OCI-LY1 (cell line): Measurements from ENCODE around the gene MICALL2.

Experiments
- EZH2 ChIP-seq: fragments of 200-600 bp; sonication (generic), shearing (Covaris generic); IDR thresholded peaks from 2 replicates; pipeline ENCODE4 v1.8.0; 2017; ENCODE audit warnings: borderline replicate concordance, mixed run types, mild to moderate bottlenecking, antibody characterized with exemption, low read length, moderate library complexity, mixed read lengths
- TF ChIP-seq, protein P1 (sequence below): fragments of 200-600 bp; sonication (generic), shearing (Covaris generic); IDR thresholded peaks from 2 replicates; pipeline ENCODE4 v1.5.1; 2017; ENCODE audit warnings: mild to moderate bottlenecking, antibody characterized with exemption, low read length, moderate library complexity, mixed read lengths

GRCh38 chr7:1415389-1415990 lies 43.8 kb downstream of the MICALL2 start:
- TF ChIP-seq, protein P1, sequence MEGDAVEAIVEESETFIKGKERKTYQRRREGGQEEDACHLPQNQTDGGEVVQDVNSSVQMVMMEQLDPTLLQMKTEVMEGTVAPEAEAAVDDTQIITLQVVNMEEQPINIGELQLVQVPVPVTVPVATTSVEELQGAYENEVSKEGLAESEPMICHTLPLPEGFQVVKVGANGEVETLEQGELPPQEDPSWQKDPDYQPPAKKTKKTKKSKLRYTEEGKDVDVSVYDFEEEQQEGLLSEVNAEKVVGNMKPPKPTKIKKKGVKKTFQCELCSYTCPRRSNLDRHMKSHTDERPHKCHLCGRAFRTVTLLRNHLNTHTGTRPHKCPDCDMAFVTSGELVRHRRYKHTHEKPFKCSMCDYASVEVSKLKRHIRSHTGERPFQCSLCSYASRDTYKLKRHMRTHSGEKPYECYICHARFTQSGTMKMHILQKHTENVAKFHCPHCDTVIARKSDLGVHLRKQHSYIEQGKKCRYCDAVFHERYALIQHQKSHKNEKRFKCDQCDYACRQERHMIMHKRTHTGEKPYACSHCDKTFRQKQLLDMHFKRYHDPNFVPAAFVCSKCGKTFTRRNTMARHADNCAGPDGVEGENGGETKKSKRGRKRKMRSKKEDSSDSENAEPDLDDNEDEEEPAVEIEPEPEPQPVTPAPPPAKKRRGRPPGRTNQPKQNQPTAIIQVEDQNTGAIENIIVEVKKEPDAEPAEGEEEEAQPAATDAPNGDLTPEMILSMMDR, result no peak
- no peak for TF ChIP-seq EZH2
